Epithelial cell of esophagus (primary cell): ENCODE data around the gene EBLN1.

ENCODE experiments used
- DNase-seq: peaks from one replicate; pipeline ENCODE4 v3.0.0; 2010; ENCODE audit warnings: low read depth
- H3K4me3 ChIP-seq: 2 replicates; pipeline ENCODE4 v1.5.1; 2011; ENCODE audit warnings: mild to moderate bottlenecking, low read length, control low read depth
- CTCF ChIP-seq: IDR thresholded peaks from 2 replicates; pipeline ENCODE4 v1.5.1; 2011; ENCODE audit warnings: low read depth, mild to moderate bottlenecking, low read length, control low read depth, inconsistent platforms; ENCODE audit not compliant: insufficient read depth; ENCODE audit errors: missing control alignments

The EBLN1 gene

GRCh38 chr10:22217842-22218241 is at the start of gene EBLN1:
TSS of gene EBLN1 (minus strand) at chr10:22218015. CDS start at chr10:22209983, 8,032 bp downstream.
- TF ChIP-seq CTCF, result no peak
- no peak within 1 kb of the TSS for H3K4me3 ChIP-seq
- DNase-seq, result no peak

DNA sequence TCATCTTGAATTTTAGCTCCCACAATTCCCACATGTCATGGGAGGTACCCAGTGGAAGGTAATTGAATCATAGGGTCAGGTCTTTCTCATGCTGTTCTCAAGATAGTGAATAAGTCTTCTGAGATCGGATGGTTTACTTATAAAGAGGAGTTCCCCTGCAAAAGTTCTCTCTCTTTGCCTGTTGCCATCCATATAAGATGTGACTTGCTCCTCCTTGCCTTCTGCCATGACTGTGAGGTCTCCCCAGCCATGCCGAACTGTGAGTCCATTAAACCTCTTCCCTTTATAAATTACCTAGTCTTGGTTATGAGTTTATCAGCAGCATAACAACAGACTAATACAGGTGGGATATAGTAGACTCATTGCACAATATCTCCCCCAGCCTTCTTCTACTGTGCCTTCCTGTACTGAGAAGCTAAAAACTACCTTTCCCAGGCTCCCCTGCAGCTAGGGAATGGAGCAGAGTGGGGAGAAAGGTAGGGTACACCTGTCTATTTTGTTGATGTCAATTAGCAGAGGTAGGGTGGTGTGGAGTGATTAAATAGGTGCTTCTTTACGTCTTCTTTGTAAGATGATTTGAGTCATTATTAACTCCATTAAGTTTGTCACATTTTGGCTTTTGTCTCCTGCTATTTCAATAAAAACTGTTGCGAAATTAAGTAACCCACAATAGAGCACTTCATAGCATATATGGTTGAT is 48.2 kb upstream of the EBLN1 start:
- no peak for TF ChIP-seq CTCF
- DNase-seq, result no peak
- no peak overlapping the region for H3K4me3 ChIP-seq

DNA sequence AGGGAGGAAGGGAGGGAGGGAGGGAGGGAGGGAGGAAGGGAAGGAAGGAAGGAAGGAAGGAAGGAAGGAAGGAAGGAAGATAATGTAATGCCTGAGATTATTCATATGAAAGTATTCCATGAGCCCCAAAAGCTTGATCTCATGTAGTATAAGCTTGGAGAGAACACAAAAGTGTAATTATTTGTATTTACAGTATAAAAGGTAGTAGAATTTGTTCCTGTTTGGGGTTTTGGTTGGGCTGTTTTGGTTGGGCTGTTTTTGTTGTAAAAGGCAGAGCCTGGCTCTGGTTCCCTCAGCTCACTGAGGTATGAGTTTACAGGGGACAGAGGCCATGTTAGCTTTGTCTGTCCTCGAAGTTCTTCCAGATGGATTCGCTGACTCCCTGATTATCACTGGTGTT is 45.3 kb upstream of the EBLN1 start:
- TF ChIP-seq CTCF, result no peak
- no peak for DNase-seq
- no peak overlapping the region for H3K4me3 ChIP-seq

DNA sequence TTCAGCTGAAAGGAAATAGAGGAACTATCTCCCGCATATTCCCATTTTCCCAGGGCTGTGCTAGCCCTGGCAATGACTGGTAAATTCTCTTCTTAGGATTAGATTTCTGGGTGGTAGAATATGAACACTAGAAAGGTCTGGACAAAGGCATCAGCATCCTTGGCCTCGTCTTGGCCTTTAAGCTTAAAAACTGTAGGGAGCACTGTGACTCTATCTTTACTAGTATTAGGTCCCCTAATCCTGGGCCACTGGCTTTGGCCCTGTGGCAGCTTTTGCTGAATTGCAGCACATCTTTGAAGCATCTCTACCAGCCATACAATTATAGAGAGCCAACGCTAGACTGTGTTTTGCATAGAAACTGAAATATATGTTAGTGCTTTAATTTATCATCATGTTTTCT is 41.5 kb upstream of the EBLN1 start:
- H3K4me3 ChIP-seq, result no peak overlapping the region
- TF ChIP-seq CTCF, result no peak
- DNase-seq, result no peak

- DNase-seq, result no peak
- H3K4me3 ChIP-seq, result no peak overlapping the region
- no peak for TF ChIP-seq CTCF
Measured at GRCh38 chr10:22258471-22258870, 40.7 kb upstream of the EBLN1 start.

DNA sequence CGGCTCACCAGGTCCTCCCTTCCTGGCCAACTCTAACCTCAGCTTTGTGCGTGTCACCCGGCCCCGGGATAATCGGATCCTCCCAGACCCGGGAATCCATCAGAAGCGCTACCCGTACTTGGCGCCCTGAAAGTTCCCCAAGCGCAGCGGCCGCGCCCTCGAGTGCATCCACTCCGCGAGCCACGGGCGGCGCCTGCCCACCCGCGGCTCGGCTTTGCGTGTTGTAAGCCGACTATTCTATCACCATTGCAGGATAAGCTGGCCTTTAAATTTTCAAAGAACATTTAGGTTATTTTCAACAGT is 35.7 kb upstream of the EBLN1 start:
- no peak for DNase-seq
- TF ChIP-seq CTCF, result no peak
- no peak overlapping the region for H3K4me3 ChIP-seq
